Astrocyte (in vitro differentiated cells and primary cell): ENCODE data around the gene ZRANB1.

ENCODE experiments used
- EZH2 ChIP-seq: IDR thresholded peaks from 2 replicates; pipeline ENCODE4 v1.6.1; 2012; ENCODE audit warnings: mild to moderate bottlenecking, low read length, inconsistent platforms; ENCODE audit not compliant: insufficient read depth
- TF ChIP-seq, protein P1 (sequence below): IDR thresholded peaks from 2 replicates; pipeline ENCODE4 v1.5.1; 2011; ENCODE audit warnings: low read depth, mild to moderate bottlenecking, inconsistent platforms, low read length, moderate library complexity; ENCODE audit not compliant: insufficient read depth

- TF ChIP-seq, protein P1, sequence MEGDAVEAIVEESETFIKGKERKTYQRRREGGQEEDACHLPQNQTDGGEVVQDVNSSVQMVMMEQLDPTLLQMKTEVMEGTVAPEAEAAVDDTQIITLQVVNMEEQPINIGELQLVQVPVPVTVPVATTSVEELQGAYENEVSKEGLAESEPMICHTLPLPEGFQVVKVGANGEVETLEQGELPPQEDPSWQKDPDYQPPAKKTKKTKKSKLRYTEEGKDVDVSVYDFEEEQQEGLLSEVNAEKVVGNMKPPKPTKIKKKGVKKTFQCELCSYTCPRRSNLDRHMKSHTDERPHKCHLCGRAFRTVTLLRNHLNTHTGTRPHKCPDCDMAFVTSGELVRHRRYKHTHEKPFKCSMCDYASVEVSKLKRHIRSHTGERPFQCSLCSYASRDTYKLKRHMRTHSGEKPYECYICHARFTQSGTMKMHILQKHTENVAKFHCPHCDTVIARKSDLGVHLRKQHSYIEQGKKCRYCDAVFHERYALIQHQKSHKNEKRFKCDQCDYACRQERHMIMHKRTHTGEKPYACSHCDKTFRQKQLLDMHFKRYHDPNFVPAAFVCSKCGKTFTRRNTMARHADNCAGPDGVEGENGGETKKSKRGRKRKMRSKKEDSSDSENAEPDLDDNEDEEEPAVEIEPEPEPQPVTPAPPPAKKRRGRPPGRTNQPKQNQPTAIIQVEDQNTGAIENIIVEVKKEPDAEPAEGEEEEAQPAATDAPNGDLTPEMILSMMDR, result no peak
- TF ChIP-seq EZH2, result no peak
These were observed 63.6 kb downstream of the ZRANB1 start for GRCh38 chr10:125005312-125006187.
